Measurements from ENCODE around the gene RPUSD4. TPM values are rescaled to one million over a fixed set of nuclear protein-coding genes. Genes with fewer than 3 reads are reported as not detected.

The RPUSD4 gene
- total RNA-seq, 1 donor from 2014 or later = 40.8 TPM

DNA sequence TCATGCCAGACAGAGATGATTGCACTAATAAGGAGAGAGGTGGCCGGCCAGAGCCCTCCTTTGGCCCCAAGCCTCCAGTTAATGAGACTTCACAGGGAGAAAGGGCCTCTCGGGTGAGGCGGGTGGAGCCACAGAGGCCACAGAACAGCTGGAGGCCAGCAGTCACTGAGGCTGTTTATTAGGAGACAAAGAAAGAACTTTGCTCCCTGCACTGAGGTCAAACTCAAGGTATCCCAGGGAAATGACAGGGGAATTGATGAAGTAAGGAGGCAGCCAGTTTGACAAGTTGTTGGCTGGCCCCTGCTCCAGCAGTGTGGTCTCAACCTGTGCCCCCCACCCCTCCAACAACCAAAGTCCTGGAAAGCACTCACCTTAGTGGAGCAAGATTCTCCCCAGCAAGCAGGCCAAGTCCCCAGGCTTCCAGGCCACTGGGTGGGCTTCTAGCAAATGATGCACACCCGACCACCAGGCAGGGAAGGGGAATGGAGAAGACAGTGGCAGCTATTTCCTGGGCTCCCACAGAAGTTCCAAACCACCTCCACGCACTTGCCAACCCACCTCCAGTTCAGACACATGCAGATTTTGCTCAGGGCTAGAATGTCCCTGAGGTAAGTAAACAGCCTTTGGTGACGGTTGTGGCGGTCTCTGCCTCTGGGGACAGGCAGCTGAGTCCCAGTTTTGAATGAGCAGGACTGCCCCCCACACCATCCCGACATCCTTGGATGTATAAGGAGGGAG is 53.2 kb downstream of the RPUSD4 start:
- Mint-ChIP-seq H3K27ac (ENCODE audit: unreplicated experiment) (no peak overlapping the region), H3K4me3 (ENCODE audit: unreplicated experiment) (no peak overlapping the region), H3K4me1 (ENCODE audit: unreplicated experiment) (peaks cover 19% of the 10 kb centered on the region), H3K9me3 (ENCODE audit: unreplicated experiment) (no peaks in the 10 kb centered on the region), H3K27me3 (ENCODE audit: unreplicated experiment) (peaks cover 12% of the 10 kb centered on the region), H3K36me3 (ENCODE audit: low read depth, unreplicated experiment) (no peaks in the 10 kb centered on the region)
- no peak for DNase-seq (ENCODE audit: low spot score)
- TF ChIP-seq, protein P1, sequence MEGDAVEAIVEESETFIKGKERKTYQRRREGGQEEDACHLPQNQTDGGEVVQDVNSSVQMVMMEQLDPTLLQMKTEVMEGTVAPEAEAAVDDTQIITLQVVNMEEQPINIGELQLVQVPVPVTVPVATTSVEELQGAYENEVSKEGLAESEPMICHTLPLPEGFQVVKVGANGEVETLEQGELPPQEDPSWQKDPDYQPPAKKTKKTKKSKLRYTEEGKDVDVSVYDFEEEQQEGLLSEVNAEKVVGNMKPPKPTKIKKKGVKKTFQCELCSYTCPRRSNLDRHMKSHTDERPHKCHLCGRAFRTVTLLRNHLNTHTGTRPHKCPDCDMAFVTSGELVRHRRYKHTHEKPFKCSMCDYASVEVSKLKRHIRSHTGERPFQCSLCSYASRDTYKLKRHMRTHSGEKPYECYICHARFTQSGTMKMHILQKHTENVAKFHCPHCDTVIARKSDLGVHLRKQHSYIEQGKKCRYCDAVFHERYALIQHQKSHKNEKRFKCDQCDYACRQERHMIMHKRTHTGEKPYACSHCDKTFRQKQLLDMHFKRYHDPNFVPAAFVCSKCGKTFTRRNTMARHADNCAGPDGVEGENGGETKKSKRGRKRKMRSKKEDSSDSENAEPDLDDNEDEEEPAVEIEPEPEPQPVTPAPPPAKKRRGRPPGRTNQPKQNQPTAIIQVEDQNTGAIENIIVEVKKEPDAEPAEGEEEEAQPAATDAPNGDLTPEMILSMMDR (IDR thresholded peaks at IDR 0.05; ENCODE audit: unreplicated experiment) = no peak

DNA sequence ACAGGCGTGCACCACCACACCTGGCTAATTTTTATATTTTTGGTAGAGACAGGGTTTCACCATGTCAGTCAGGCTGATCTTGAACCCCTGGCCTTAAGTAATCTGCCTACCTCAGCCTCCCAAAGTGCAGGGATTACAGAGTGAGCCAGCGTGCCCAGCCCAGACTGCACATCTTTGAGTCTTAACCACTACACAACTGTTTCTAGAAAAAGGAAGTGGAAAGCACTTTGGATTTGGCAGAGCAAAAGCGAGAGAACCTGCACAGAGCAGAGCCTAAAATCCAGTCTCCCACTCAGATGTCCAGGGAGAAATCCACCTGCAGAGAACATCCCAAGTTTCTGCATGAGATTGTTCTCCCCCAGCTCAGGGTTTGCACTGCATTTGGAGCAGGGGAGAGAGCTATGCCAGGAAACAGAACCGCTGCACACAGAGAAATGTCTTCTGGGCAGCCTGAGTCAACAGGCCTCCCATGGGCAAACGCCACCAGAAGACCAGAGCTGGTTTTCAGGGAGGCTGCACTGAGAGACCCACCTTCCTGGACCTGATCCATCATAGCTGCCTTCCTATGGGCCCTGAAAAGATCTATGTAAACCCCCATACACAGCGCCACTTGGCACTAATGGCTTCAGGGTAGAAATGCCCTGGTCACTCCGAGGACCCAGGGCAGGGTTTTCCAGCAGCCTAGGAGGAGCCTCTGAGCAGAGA is 54.0 kb downstream of the RPUSD4 start:
- Mint-ChIP-seq H3K4me3 (ENCODE audit: unreplicated experiment) (no peak overlapping the region), H3K4me1 (ENCODE audit: unreplicated experiment) (peaks cover 19% of the 10 kb centered on the region), H3K9me3 (ENCODE audit: unreplicated experiment) (no peaks in the 10 kb centered on the region), H3K27me3 (ENCODE audit: unreplicated experiment) (peaks cover 12% of the 10 kb centered on the region), H3K36me3 (ENCODE audit: low read depth, unreplicated experiment) (no peaks in the 10 kb centered on the region), H3K27ac (ENCODE audit: unreplicated experiment) (no peak overlapping the region)
- no peak for DNase-seq (ENCODE audit: low spot score)
- TF ChIP-seq, protein P1 (IDR thresholded peaks at IDR 0.05; ENCODE audit: unreplicated experiment) = no peak

DNA sequence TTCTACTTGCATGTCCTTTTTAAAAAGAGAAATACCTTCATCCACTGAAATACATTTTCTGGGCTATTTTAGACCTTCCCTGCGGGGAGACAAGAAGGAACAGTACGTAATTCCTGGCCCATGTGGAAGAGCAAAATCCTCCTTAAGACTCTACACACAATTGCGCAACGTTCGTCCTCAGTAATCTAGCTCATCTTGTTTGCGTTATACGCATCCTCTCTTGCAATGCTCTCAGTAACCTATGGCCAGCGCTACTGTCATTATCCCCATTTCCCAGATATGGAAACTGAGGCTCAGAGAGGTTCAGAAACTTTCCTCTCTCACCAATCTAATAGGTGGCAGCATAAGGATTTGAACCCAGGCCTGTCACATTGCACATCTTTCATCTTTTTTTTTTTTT is 54.6 kb downstream of the RPUSD4 start:
- DNase-seq (ENCODE audit: low spot score) = no peak
- TF ChIP-seq, protein P1 (IDR thresholded peaks at IDR 0.05; ENCODE audit: unreplicated experiment) = no peak
- Mint-ChIP-seq H3K9me3 (ENCODE audit: unreplicated experiment) (no peaks in the 10 kb centered on the region), H3K4me3 (ENCODE audit: unreplicated experiment) (no peak overlapping the region), H3K4me1 (ENCODE audit: unreplicated experiment) (peaks cover 19% of the 10 kb centered on the region), H3K27me3 (ENCODE audit: unreplicated experiment) (peaks cover 12% of the 10 kb centered on the region), H3K36me3 (ENCODE audit: low read depth, unreplicated experiment) (no peaks in the 10 kb centered on the region), H3K27ac (ENCODE audit: unreplicated experiment) (no peak overlapping the region)

DNA sequence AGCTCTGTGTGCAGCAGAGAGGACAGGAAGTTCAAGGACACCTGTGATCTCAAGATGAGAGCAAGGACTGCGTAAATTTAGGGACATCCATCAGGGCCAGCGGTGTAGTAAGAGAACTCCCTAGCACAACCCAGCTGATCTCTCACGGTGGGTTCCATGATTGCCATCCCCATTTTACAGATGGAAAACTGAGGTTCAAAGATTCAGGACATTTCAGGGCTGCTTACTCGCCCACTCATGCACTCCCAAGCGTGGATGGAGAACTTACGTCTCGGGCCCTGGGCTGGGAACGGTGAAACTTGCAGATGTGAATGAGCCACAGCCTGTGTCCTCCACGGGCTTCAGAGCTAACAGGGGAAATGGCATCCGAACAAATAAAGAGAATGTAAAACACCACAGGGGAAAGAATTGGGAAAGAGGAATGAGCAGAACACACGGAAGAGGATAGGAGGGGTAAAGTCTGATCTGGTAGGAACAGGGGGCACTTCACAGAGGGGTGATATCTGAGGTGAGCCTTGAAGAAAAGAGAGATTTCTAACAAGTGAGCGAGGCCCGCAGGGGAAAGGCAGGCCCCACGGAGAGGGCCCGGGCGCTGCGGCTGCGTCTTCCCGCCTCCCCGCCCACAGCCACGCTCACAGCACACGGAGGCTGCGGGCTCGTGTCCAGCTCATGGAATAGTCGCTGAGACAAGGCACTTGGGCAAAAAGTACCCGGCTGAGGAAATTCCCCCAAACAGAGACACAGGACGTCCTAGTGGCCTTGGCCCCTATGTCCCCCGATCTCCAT is 55.9 kb downstream of the RPUSD4 start:
- H3K27me3 Mint-ChIP-seq (ENCODE audit: unreplicated experiment) = peaks cover 12% of the 10 kb centered on the region
- TF ChIP-seq, protein P1 (IDR thresholded peaks at IDR 0.05; ENCODE audit: unreplicated experiment) = no peak
- H3K36me3 Mint-ChIP-seq (ENCODE audit: low read depth, unreplicated experiment) = no peaks in the 10 kb centered on the region
- no peak overlapping the region for H3K4me3 Mint-ChIP-seq (ENCODE audit: unreplicated experiment)
- no peaks in the 10 kb centered on the region for H3K9me3 Mint-ChIP-seq (ENCODE audit: unreplicated experiment)
- H3K4me1 Mint-ChIP-seq (ENCODE audit: unreplicated experiment) = peaks cover 16% of the 10 kb centered on the region
- H3K27ac Mint-ChIP-seq (ENCODE audit: unreplicated experiment) = no peak overlapping the region
- no peak for DNase-seq (ENCODE audit: low spot score)

Data from endothelial cell (in vitro differentiated cells).